Measurements from ENCODE around the gene FOXO1.

Gene FOXO1

DNA sequence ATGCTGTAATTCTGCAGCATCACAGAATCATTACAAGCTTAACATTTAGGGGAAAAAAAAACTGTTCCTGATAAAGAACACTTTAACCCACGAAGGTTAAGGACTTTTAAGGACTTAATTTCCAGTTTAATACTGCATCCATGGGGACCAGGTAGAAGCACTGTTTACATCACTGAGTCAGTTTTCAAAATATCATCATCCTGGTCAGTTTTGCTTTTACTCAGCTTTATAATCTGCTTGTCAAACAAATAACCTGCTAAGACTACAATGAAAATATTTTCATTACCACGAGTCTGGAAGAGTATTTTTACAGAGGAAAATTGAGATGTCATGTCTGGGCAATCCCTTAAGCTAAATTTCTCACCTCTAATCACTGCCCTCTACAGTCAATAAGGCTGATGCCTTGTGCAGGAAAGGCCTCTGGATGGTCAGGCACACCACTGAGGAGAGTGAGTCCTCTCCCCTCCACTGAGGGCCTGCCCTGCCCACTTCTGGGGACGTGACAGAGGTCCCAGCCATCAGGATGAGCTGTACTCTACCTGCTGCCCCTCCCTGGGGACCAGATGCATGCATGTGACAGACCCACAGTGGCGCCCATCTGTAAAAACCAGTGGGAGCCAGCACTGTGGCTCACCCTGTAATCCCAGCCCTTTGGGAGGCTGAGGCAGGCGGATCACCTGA, 31.0 kb downstream of the FOXO1 start:
- DNase-seq, result no peak

DNA sequence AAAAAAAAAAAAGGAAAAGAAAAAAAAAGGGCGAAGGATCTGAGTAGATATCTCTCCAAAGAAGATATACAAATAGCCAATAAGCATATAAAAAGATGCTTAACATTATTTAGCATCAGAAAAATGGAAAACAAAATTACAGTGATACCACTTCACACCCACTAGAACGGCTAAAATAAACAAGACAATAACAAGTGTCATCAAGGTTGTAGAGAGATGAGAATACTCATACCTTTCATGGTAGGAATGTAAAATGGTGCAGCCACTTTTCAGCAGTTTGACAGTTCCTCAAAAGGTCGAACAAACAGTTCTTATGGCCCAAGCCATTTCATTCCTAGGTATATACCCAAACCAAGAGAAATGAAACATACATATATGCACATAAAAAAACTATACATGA, 33.5 kb downstream of the FOXO1 start:
- DNase-seq, result no peak

DNA sequence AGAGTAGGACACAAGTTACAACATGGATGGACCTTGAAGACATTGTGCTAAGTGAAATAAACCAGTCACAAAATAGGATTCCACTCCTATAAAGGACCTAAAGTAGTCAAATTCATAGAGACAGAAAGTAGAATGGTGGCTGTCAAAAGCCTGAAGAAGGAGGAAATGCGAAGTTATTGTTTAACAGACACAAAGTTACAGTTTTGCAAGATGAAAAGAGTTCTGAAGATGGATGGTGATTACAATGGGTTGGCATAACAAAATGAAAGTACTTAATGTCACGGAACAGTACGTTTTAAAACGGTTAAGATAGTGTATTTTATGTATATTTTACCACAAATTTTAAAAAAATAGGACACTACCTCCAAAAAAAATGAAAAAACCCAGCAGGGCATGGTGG, 34.8 kb downstream of the FOXO1 start:
- DNase-seq, result no peak

DNA sequence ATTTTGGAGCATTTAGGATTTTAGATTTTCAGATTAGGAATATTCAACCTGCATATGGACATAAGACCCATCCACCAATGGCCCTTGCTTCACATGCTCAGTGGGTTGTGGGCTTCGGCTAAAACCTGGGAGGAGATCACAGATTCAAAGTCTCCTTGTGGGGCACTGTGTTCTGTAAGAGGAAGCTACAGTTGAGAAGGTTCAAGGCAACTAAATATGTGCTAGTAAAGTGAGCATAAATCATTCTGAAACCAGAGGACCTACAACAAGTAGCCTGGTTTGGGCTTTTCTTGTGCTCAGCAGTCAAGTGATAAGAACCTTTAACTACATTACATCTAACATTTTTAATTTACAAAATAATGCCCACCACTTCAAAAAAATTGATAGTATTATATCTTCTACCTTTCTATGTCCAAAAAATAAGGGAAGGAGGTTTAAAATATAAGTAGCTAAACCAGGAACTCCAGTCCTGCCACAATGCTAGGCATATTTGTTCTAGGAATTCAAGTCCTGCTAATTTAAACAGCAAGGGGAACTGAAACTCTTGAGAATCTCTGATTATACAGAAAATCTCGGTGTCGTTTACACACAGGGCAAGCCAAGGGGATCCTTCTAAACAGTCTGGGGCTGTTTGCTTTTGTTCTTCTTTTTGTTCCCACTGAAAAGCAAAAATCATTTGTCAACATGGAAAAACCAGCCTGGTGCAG, 36.6 kb downstream of the FOXO1 start:
- peak; percentile 63 for DNase-seq

DNA sequence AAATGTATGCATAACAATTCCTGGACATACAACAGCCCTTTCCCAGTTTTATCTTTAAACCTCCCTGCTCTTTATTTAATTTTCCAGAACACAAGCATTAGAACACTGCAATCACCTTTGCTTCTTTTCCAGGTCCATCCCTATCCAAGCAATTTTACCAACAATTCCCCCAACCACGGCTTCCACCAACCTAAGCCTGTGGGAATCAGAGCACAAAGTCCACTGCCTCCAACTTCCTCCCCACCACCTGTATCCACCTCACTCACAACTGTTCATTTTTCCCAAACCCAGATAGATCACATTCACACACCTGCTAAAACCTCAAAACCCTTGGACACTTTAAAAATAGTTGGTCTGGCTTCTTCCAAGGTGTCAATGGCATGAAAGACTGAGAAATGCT, 39.5 kb downstream of the FOXO1 start:
- no peak for DNase-seq

GRCh38 chr13:40626561-40626960, 39.9 kb downstream of the FOXO1 start:
- DNase-seq, result peak; percentile 61

DNA sequence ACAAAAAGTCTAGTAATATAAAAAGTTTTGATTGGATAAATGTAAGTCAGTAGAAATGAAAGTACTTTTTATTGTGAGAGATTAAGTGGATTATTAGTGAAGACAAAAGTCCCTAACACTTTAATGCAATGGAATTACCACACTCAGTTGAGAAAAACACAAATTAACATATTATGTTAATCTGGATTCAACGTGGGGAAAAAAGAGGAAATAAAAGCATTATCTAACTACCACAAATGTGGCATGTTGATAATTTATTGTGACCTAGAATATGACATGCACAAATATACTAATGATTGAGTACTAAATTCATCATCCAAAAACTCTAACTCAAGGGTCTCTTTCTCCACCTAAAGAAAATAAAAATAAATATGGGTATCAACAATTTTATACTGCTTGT, 41.5 kb downstream of the FOXO1 start:
- peak; percentile 54 for DNase-seq

DNA sequence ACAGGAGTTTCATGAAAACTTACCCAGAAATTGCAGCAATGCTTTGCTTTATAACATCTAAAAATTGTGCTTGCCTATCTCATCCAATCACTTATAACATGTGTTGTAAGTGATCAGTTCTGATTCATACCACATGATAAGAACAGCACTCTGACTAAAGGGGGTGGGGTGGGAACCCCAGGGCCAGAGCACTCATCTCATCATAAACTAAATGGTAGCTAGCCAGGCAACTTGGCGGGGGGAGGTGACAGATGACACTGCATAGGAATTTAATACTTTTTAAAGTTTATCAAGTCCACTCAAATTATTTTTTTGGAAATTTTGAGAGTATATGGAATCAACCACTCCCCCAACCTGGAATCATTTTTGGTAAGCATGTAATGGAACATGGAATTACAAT, 42.1 kb downstream of the FOXO1 start:
- DNase-seq, result no peak

DNA sequence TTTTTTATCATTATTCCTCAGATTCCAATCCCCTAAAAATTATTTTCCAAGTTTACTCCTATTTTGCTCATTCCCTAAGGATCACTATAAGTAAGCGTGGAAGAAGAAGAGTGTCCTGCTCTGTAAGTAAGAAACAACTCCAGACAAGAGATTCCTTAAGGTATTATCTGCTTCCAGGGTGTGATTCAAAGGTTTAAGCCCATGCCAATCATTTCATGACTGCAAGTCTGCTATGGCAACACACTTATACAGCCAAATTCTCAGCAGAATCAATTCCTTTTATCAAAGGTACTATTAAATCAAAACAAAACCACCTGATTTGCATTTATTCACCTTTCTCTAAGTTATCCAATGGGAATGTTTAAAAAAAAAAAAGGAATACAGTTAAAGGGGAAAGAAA, 43.7 kb downstream of the FOXO1 start:
- DNase-seq, result no peak

- DNase-seq, result no peak
These were observed 44.2 kb downstream of the FOXO1 start for GRCh38 chr13:40622246-40622645.

DNA sequence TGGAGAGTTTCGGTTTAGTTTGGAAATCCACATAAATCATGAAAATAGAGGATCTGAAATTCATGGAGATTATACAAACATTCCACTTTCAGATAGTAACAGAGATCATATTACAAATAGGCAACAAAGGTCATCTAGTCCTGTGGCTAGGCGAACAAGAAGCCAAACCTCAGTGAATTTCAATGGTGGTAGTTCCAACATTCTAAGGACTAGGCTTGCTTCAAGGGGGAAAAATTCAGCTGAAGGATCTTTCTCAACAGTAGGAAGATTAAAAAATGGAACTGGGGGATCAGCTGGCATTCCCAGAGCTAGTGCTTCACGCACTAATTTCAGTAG, 47.0 kb downstream of the FOXO1 start:
- no peak for DNase-seq

DNA sequence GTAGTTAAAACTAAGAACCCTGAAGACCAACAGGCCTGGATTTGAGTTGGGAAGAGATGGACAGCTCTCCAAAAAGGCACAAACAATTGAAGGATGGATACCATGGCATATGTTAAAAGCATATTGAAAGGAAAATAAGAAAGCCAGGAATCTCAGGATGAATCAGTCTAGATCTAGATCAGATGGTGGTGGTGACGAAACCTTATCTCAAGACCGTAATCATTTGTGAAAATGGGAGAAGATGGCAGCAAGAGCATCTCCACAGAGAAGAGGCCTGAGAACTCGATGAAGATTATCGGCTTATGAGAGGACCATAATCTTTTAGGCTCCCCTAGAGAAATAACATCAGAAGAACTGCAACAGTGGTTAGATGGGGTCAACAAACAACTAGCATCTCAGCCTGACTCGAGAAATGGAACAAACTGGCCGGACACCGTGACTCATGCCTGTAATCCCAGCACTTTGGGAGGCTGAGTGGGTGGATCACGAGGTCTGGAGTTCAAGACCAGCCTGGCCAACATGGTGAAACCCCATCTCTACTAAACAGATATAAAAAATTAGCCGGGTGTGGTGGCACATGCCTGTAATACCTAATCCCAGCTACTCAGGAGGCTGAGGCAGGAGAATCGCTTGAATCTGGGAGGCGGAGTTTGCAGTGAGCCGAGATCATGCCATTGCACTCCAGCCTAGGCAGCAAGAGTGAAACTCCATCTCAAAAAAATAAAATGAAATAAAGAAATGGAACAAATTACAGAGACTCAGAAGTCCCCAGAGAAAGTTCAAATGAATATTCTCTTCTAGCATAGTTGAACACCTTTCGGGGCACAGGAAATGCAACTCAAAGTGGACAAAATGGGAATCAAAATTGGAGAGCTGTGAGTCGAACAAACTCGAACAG, 47.6 kb downstream of the FOXO1 start:
- DNase-seq, result no peak

DNA sequence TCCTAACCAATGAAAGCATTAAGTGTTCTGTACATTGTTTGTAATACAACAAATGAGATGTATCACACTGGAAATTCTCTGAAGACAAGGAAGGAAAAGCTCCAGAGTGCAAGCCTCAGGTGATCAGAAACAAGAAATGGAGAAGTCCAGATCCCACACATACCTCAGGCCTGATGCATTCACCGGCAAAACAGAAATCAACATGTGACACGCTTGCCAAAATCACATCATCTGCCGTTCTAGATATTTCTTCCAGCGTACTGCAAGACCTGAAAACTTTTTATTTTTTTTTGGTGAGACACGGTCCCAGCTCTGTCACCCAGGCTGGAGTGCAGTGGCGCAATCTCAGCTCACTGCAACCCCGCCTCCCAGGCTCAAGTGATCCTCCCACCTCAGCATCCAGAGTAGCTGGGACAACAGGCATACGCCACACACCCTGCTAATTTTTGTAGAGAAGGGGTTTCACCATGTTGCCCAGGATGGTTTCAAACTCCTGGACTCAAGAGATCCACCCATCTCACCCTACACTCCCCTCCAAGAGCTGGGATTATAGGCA, 48.6 kb downstream of the FOXO1 start:
- no peak for DNase-seq

DNA sequence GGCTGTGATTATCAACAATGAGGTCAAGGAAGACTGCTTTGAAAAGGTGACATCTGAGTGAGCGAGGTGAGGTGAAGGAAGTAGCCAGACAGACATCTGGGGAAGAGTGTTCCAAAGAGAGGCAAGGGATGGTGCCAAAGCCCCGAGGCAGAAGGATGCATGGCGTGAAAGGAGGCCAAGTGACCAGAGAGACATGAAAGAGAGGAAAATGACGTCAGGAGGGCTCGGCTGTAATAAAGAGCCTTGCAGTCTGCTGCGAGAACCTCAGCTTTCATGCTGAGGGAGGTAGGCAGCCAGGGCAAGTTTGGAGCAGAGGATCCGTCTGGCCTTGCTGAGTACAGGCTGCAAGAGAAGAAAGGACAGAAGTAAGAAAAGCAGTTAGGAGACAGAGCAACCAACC, 50.8 kb downstream of the FOXO1 start:
- no peak for DNase-seq

- no peak for DNase-seq
These were observed 52.5 kb downstream of the FOXO1 start for GRCh38 chr13:40613914-40614313.

GRCh38 chr13:40613192-40613818, 53.1 kb downstream of the FOXO1 start:
- DNase-seq, result peak; percentile 62

GRCh38 chr13:40612041-40612440, 54.4 kb downstream of the FOXO1 start:
- no peak for DNase-seq

DNA sequence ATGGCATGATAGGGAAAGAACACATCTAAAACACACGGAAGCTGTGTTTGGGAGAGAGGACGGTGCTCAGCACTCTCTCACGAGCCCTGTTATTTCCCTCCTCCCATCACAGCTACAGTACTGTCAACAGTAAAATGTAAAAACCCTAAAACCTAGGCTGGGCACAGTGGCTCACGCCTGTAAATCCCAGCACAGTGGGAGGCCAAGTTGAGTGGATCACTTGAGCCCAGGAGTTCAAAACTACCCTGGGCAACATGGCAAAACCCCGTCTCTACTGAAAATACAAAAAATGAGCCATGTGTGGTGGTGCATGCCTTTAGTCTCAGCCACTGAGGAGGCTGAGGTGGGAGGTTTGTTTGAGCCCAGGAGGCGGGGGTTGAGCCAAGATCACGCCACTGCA, 54.8 kb downstream of the FOXO1 start:
- DNase-seq, result no peak

- DNase-seq, result no peak
These were observed 55.4 kb downstream of the FOXO1 start for GRCh38 chr13:40611004-40611403.

GRCh38 chr13:40609972-40610726, 56.3 kb downstream of the FOXO1 start:
- no peak for DNase-seq

DNA sequence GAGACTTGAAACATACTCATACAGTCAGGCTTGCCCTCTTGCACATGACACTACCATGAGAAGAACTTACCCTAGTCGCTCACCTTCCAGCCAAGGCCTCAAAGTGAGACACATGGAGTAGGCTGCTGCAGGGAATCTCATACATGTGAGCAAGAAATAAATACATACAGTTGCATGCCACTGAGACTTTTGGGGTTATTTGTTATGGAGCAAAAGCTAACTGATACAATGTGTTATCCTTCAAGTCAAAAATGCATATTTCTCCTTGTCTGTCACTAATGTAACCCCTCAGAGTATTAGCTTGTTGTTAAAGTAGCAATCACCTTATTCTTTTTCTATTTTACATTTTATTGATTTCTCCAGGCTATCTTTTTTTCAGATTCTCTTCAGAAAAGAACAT, 58.1 kb downstream of the FOXO1 start:
- DNase-seq, result no peak

DNA sequence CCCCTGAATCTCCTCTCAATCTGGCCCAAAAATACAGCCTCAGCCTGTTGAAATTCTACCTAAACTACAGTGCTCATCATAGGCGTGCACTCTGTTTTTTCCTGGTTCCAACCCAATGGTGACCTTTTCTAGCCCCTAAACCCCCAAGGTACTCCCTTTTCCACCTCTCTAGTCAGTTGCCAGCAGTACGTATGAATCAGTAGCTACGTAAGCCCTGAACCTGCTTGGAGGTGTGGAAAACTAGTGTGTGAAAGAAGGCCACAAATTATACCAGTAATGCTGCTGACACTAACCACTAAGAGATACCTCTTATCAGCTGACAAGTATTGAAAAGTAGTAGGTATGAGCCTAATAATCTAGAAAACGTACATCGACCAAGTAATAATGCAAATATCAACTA, 60.9 kb downstream of the FOXO1 start:
- no peak for DNase-seq
